Measurements from ENCODE around the gene PLEKHH2. TPM values are rescaled to one million over a fixed set of nuclear protein-coding genes. Genes with fewer than 3 reads are reported as not detected.
A peak's percentile ranks its signal among the peaks of the same experiment; 100 is the strongest.

PLEKHH2 gene
- total RNA-seq, 4 donors from 2014 or later = 6.8 to 77.3 (median 11.5) TPM

GRCh38 chr2:43763091-43763490, 126.0 kb downstream of the PLEKHH2 start:
- no peaks in the 10 kb centered on the region for H3K9me3 ChIP-seq
- H3K27me3 ChIP-seq = no peaks in the 10 kb centered on the region
- H3K36me3 ChIP-seq = peaks cover 11% of the 10 kb centered on the region
- DNase-seq (ENCODE audit: low spot score in 2 of 2) = no peak
- H3K4me3 ChIP-seq = no peak overlapping the region
- TF ChIP-seq POLR2AphosphoS5 (IDR thresholded peaks at IDR 0.05) (no peak), CTCF (IDR thresholded peaks at IDR 0.05) (no peak), EP300 (IDR thresholded peaks at IDR 0.05) (no peak), POLR2A (IDR thresholded peaks at IDR 0.05) (no peak)
- no peak overlapping the region for H3K27ac ChIP-seq
- WGBS = 96% methylated on average over 2 of the region's 2 CpGs
- H3K4me1 ChIP-seq = peaks cover 31% of the 10 kb centered on the region

- H3K27ac ChIP-seq = peak overlapping the region; percentile 75
- H3K9me3 ChIP-seq = no peaks in the 10 kb centered on the region
- TF ChIP-seq POLR2A (IDR thresholded peaks at IDR 0.05) (no peak), POLR2AphosphoS5 (IDR thresholded peaks at IDR 0.05) (no peak), CTCF (IDR thresholded peaks at IDR 0.05) (no peak), EP300 (IDR thresholded peaks at IDR 0.05) (no peak)
- no peak overlapping the region for H3K4me3 ChIP-seq
- no peaks in the 10 kb centered on the region for H3K27me3 ChIP-seq
- DNase-seq (ENCODE audit: low spot score in 2 of 2) = no peak
- peaks cover 11% of the 10 kb centered on the region for H3K36me3 ChIP-seq
- WGBS = 33% methylated on average over 1 of the region's 1 CpG
- H3K4me1 ChIP-seq = peaks cover 20% of the 10 kb centered on the region
Observed at GRCh38 chr2:43764086-43764705, 127.1 kb downstream of the PLEKHH2 start.

- Histone ChIP-seq H3K27me3 (no peaks in the 10 kb centered on the region), H3K4me1 (peaks cover 11% of the 10 kb centered on the region), H3K36me3 (peaks cover 11% of the 10 kb centered on the region), H3K4me3 (no peak overlapping the region), H3K27ac (no peak overlapping the region), H3K9me3 (no peaks in the 10 kb centered on the region)
- WGBS = 81% methylated on average over 4 of the region's 4 CpGs
- no peak for DNase-seq (ENCODE audit: low spot score in 2 of 2)
- TF ChIP-seq POLR2AphosphoS5 (IDR thresholded peaks at IDR 0.05) (no peak), EP300 (IDR thresholded peaks at IDR 0.05) (no peak), CTCF (IDR thresholded peaks at IDR 0.05) (no peak), POLR2A (IDR thresholded peaks at IDR 0.05) (no peak)
Observed at GRCh38 chr2:43766006-43766405, 128.9 kb downstream of the PLEKHH2 start.

GRCh38 chr2:43773876-43774613, 137.0 kb downstream of the PLEKHH2 start, which contains the start of gene DYNC2LI1:
Gene DYNC2LI1 (plus strand): TSS chr2:43774039. CDS start chr2:43774139, 100 bp downstream.
- H3K4me1 ChIP-seq = peaks cover 8% of the 10 kb centered on the region
- TF ChIP-seq EP300 (IDR thresholded peaks at IDR 0.05) (no peak), CTCF (IDR thresholded peaks at IDR 0.05) (no peak), POLR2A (IDR thresholded peaks at IDR 0.05) (peak in 1 of 2 donors; percentile 27), POLR2AphosphoS5 (IDR thresholded peaks at IDR 0.05) (peak in 1 of 3 donors; percentile 66)
- peak within 1 kb of the TSS; percentile 89 for H3K27ac ChIP-seq
- H3K36me3 ChIP-seq = peaks cover 17% of the 10 kb centered on the region
- peak; percentile 92 to 93 for DNase-seq (ENCODE audit: low spot score in 2 of 2)
- WGBS = under 1% methylated on average over 30 of the region's 31 CpGs
- no peaks in the 10 kb centered on the region for H3K27me3 ChIP-seq
- no peaks in the 10 kb centered on the region for H3K9me3 ChIP-seq
- H3K4me3 ChIP-seq = peak within 1 kb of the TSS; percentile 85

GRCh38 chr2:43774617-43775016, 137.6 kb downstream of the PLEKHH2 start:
- H3K27me3 ChIP-seq = no peaks in the 10 kb centered on the region
- H3K4me1 ChIP-seq = peaks cover 8% of the 10 kb centered on the region
- no peak for DNase-seq (ENCODE audit: low spot score in 2 of 2)
- H3K4me3 ChIP-seq = peak overlapping the region; percentile 85
- peak overlapping the region; percentile 89 for H3K27ac ChIP-seq
- 24% methylated on average over 7 of the region's 7 CpGs for WGBS
- no peaks in the 10 kb centered on the region for H3K9me3 ChIP-seq
- TF ChIP-seq CTCF (IDR thresholded peaks at IDR 0.05) (no peak), POLR2AphosphoS5 (IDR thresholded peaks at IDR 0.05) (no peak), POLR2A (IDR thresholded peaks at IDR 0.05) (no peak), EP300 (IDR thresholded peaks at IDR 0.05) (no peak)
- H3K36me3 ChIP-seq = peaks cover 23% of the 10 kb centered on the region

All from suprapubic skin (tissue), 4 donors.